Measurements from ENCODE around the gene CCDC81. TPM values are rescaled to one million over a fixed set of nuclear protein-coding genes. Genes with fewer than 3 reads are reported as not detected.

CCDC81 gene
- total RNA-seq, result under 0.01 TPM in 1 of 2 replicates, not detected in the other

GRCh38 chr11:86374586-86374985 lies at the start of gene CCDC81:
Gene CCDC81 (plus strand): TSS chr11:86374887. CDS start chr11:86375164, 277 bp downstream.

Other genes starting within 250 kb of the CCDC81 start
- 9.4 and 11.7 TPM in 2 replicates for gene EED, start 130.1 kb upstream of the CCDC81 start, total RNA-seq
- gene HIKESHI, start 72.6 kb upstream of the CCDC81 start, total RNA-seq, result 55.9 and 58.5 TPM in 2 replicates